ENCODE measurements around the gene TSKU.

The TSKU gene

DNA sequence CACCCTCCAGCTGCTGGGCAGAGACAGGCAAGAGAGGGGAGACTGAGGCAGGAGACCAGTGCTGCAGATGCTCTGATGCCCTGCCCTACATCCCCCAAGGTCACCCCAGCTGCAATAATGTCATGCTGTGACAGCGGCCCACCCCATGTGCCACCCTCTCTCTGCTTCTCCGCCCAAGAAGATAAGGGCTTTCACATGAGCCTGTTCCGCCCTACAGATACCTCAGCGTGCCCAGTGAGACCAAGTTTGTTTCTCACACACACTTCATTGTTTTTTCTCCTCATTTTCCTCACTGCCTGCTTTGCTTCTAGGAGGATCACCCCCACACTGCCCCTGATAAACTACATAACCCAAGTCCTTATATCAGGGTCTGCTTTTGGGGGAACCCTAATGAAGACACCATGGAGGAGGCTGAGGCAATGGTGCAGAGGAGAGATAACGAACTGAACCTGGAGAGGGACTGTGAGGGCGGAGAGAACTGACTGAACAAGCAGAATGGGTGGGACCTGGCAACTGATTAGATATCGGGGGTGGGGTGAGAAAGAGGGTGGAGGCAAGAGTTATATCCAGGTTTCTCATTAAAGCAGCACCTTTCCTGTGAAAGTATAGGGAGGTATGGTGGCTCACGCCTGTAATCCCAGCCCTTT lies 37.5 kb upstream of the TSKU start:
- FAIRE-seq: no peak
- TF ChIP-seq POLR2A (IDR thresholded peaks at IDR 0.05; ENCODE audit: low read depth, low read length): no peak
- no peak for DNase-seq (ENCODE audit: insufficient read length, low spot score)

GRCh38 chr11:76747153-76747914 lies 35.8 kb upstream of the TSKU start:
- DNase-seq (ENCODE audit: insufficient read length, low spot score) (no peak), FAIRE-seq (no peak)
- no peak for TF ChIP-seq POLR2A (IDR thresholded peaks at IDR 0.05; ENCODE audit: low read depth, low read length)

DNA sequence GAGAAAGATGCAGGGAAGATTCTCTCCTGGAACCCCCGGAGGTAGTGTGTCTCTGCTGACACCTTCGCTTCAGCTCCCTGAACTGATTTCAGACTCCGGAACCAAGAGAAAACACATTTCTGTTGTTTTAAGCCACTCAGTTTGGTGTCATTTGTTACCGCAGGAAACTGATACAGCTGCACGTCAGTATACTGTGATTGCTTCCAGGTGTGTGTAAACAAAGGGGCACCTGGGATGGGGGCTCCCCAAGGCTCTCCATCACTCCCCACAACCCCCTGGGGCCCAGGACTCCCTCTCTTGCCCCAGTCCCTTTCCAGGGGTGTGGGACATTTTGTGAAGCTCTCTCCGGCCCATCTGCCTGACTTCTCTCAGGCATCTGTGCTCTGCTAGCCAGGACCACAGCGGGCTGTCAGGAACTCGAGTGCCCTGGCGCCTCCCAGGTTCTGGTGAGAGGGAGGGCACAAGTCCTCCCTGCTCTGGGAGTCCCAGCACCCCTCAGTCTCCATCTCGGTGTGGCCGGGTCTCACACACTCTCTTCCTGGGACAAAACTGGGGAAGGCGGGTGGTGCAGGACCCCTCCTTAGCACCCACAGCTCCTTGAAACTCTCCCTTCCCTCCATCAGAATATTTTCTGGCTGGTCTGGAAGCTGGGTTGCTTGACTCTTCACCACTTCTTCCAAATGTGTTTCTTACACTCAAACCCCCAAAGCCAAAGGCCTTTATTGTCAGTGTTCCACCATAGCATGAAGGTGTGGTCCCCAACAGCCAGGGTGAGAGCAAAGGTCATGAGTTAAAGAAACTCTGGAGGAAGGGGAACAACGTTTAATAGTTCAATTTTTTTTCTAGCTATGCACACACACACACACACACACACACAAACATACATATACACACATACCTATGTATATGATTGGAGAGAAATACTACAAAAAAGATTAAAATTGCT lies 35.0 kb upstream of the TSKU start:
- FAIRE-seq (no peak), DNase-seq (ENCODE audit: insufficient read length, low spot score) (no peak)
- TF ChIP-seq POLR2A (IDR thresholded peaks at IDR 0.05; ENCODE audit: low read depth, low read length): no peak

- FAIRE-seq (no peak), DNase-seq (ENCODE audit: insufficient read length, low spot score) (no peak)
- TF ChIP-seq POLR2A (IDR thresholded peaks at IDR 0.05; ENCODE audit: low read depth, low read length): no peak
Observed at GRCh38 chr11:76748948-76749347, 34.2 kb upstream of the TSKU start.

- no peak for TF ChIP-seq POLR2A (IDR thresholded peaks at IDR 0.05; ENCODE audit: low read depth, low read length)
- FAIRE-seq: no peak
Observed at GRCh38 chr11:76750067-76750466, 33.1 kb upstream of the TSKU start.

GRCh38 chr11:76750746-76751145 lies 32.4 kb upstream of the TSKU start:
- TF ChIP-seq POLR2A (IDR thresholded peaks at IDR 0.05; ENCODE audit: low read depth, low read length): no peak
- no peak for FAIRE-seq

More at GRCh38 chr11:76750067-76750466, 33.1 kb upstream of the TSKU start:
- DNase-seq (ENCODE audit: insufficient read length, low spot score): no peak

DNA sequence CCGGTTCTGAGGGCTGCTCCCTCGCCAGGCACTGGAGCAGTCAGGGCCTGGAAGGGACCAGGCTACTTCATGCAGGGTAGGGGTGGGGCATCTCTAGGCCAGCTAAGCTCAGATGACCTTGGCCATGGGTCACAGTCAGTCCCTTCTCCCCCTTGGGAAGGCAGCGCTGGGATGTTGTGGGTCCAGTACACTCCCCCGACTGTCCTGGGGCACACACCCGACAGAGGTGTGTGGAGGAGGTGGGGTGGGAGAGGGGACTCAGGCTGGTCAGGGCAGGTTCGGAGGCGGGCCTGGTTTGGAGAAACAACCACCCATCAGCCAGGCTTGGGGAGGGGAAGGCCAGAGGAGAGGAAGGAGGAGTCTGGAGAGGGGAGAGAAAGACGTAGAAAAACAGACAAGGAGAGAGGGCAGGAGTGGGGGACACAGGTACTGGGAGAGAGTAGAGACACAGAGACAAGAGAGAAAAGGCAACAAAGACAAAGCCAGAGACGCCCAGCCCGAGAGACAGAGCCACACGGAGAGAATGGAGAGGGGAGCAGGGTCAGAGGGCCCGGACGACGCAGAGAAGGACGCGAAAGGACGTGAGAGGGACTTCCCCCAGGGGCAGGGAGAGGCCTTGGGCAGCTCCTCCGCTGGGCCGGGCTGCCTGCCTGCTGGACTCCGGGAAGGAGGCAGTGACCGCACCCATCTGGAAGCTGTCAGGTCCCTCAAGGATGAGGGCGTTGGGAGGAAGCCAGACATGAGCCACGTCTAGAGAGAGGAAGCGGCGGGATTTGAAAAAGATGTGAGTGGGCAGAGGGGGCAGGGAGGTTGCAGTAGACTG lies 30.6 kb upstream of the TSKU start:
- FAIRE-seq (no peak), DNase-seq (ENCODE audit: insufficient read length, low spot score) (peak; percentile 78)
- TF ChIP-seq POLR2A (IDR thresholded peaks at IDR 0.05; ENCODE audit: low read depth, low read length): no peak

More at GRCh38 chr11:76750746-76751145, 32.4 kb upstream of the TSKU start:
- no peak for DNase-seq (ENCODE audit: insufficient read length, low spot score)

DNA sequence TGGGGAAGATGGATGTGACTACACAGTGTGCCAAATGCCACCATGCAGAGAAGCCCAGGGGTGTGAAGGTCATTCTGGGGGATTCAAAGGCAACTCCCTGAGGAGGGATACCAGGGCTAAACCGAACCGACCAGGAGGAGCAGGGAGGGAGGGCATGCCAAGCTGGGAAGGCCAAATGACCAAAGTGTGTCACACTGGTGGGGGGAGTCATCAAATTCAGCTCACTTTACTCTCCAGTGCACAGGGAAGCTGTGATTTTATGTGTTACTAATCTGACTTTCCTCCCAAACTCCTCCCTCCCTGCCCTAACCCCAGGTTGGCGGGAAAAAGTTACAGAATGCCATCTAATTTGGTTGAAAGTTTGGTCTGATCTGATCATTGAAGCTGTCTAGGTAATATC lies 29.7 kb upstream of the TSKU start:
- FAIRE-seq (no peak), DNase-seq (ENCODE audit: insufficient read length, low spot score) (no peak)
- TF ChIP-seq POLR2A (IDR thresholded peaks at IDR 0.05; ENCODE audit: low read depth, low read length): no peak

DNA sequence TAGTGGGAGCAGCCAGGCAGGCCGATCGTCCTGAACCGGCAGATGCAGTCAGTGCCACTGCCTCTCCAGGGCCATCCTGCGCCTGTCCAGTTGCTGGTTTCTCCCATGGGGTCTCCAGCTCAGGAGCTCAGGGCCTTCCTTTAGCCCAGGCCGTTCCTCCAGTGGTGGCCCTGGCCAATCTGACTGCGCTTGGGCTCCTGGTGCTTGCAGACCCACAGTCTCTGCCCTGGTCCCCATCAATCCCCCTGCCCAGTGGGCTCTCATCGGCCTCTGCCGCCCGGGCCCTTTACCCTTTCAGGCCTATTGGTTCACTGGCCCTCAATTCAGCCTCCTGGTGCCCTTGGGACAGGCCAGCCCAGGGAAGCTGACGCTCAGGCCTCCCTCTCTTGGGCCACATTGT lies 29.2 kb upstream of the TSKU start:
- TF ChIP-seq POLR2A (IDR thresholded peaks at IDR 0.05; ENCODE audit: low read depth, low read length): no peak
- FAIRE-seq: no peak

GRCh38 chr11:76756341-76756741 lies 26.8 kb upstream of the TSKU start:
- TF ChIP-seq POLR2A (IDR thresholded peaks at IDR 0.05; ENCODE audit: low read depth, low read length): no peak
- FAIRE-seq (no peak), DNase-seq (ENCODE audit: insufficient read length, low spot score) (no peak)

More for the DNA sequence above, 29.2 kb upstream of the TSKU start:
- no peak for DNase-seq (ENCODE audit: insufficient read length, low spot score)

- FAIRE-seq (no peak), DNase-seq (ENCODE audit: insufficient read length, low spot score) (no peak)
- TF ChIP-seq POLR2A (IDR thresholded peaks at IDR 0.05; ENCODE audit: low read depth, low read length): no peak
Observed at GRCh38 chr11:76758311-76758710, 24.8 kb upstream of the TSKU start.

GRCh38 chr11:76759092-76759491 lies 24.1 kb upstream of the TSKU start:
- no peak for TF ChIP-seq POLR2A (IDR thresholded peaks at IDR 0.05; ENCODE audit: low read depth, low read length)
- DNase-seq (ENCODE audit: insufficient read length, low spot score) (no peak), FAIRE-seq (no peak)

GRCh38 chr11:76759517-76759916 lies 23.6 kb upstream of the TSKU start:
- DNase-seq (ENCODE audit: insufficient read length, low spot score) (no peak), FAIRE-seq (no peak)

More at GRCh38 chr11:76759517-76759916, 23.6 kb upstream of the TSKU start:
- TF ChIP-seq POLR2A (IDR thresholded peaks at IDR 0.05; ENCODE audit: low read depth, low read length): no peak
